Smooth muscle cell (in vitro differentiated cells): ENCODE measurements around the gene SOX6. TPM values are rescaled to one million over a fixed set of nuclear protein-coding genes. Genes with fewer than 3 reads are reported as not detected.

Experiments used
- DNase-seq: peaks from one replicate; lab custom pipeline; 2025; ENCODE audit not compliant: unreplicated experiment; lab: John Stamatoyannopoulos, UW
- H2AFZ ChIP-seq: fragments of 200-600 bp; sonication (generic); 2 replicates; pipeline ENCODE4 v1.6.0; 2016; ENCODE audit warnings: antibody characterized with exemption, low read depth, mild to moderate bottlenecking
- H3F3A ChIP-seq: fragments of 200-600 bp; sonication (generic); 2 replicates; pipeline ENCODE4 v1.6.0; 2017; ENCODE audit warnings: antibody characterized with exemption, low read depth
- H3K27ac ChIP-seq: fragments of 200-600 bp; sonication (generic); 2 replicates; pipeline ENCODE4 v1.5.1; 2016; ENCODE audit warnings: low read depth, mild to moderate bottlenecking
- H3K27me3 ChIP-seq: fragments of 200-600 bp; sonication (generic); 2 replicates; pipeline ENCODE4 v1.6.1; 2016; ENCODE audit warnings: low read depth, mild to moderate bottlenecking
- H3K36me3 ChIP-seq: fragments of 200-600 bp; sonication (generic); 2 replicates; pipeline ENCODE4 v1.5.1; 2016; ENCODE audit warnings: low read depth
- H3K4me1 ChIP-seq: fragments of 200-600 bp; sonication (generic); 2 replicates; pipeline ENCODE4 v1.5.1; 2016; ENCODE audit warnings: low read depth
- H3K4me2 ChIP-seq: fragments of 200-600 bp; sonication (generic); 2 replicates; pipeline ENCODE4 v1.6.0; 2016; ENCODE audit warnings: mild to moderate bottlenecking
- H3K4me3 ChIP-seq: fragments of 200-600 bp; sonication (generic); 2 replicates; pipeline ENCODE4 v1.5.1; 2016; ENCODE audit warnings: mild to moderate bottlenecking
- H3K79me2 ChIP-seq: fragments of 200-600 bp; sonication (generic); 2 replicates; pipeline ENCODE4 v1.6.0; 2016; ENCODE audit warnings: low read depth, mild to moderate bottlenecking
- H3K9ac ChIP-seq: fragments of 200-600 bp; sonication (generic); 2 replicates; pipeline ENCODE4 v1.6.0; 2016; ENCODE audit warnings: low read depth
- H3K9me3 ChIP-seq: fragments of 200-600 bp; sonication (generic); replicated peaks from 2 replicates; pipeline ENCODE4 v1.5.1; 2016; ENCODE audit warnings: low read depth
- H4K20me1 ChIP-seq: fragments of 200-600 bp; sonication (generic); 2 replicates; pipeline ENCODE4 v1.6.0; 2016; ENCODE audit warnings: low read depth
- CTCF ChIP-seq: fragments of 200-600 bp; sonication (generic); IDR thresholded peaks from 2 replicates; pipeline ENCODE4 v1.5.1; 2017; ENCODE audit warnings: borderline replicate concordance, mild to moderate bottlenecking, antibody characterized with exemption; ENCODE audit not compliant: insufficient read depth, poor library complexity, severe bottlenecking
- WGBS: methylation state at CpG from one replicate; pipeline ENCODE4 v1.1.7; 2016; ENCODE audit warnings: low lambda C conversion rate; 5-methylcytosine and 5-hydroxymethylcytosine counted together
- polyA plus RNA-seq: library from polyadenylated mRNA; unstranded; fragments of >200 nt; fragmentation: Nextera tagmentation; extraction: Ambion mirVana; gene quantifications from 2 replicates; pipeline ENCODE4 v1.2.1, GENCODE V29; 2016
- total RNA-seq: library from RNA; depleted of rRNA; stranded (reverse); fragments of >200 nt; gene quantifications from 2 replicates; pipeline ENCODE4 v1.2.3, GENCODE V29; 2014

Gene SOX6
- total and polyA plus RNA-seq, 2 experiments from 2014 or later = 11.2 to 27.6 TPM

GRCh38 chr11:16252373-16252772 lies 104.0 kb downstream of the SOX6 start:
- Histone ChIP-seq H4K20me1 (peaks cover 3% of the 10 kb centered on the region), H3K9me3 (no peaks in the 10 kb centered on the region), H3K9ac (no peak overlapping the region), H2AFZ (no peak overlapping the region), H3K4me2 (no peak overlapping the region), H3K4me1 (no peaks in the 10 kb centered on the region), H3F3A (no peaks in the 10 kb centered on the region), H3K79me2 (peaks cover 12% of the 10 kb centered on the region), H3K27me3 (no peaks in the 10 kb centered on the region), H3K4me3 (no peak overlapping the region), H3K27ac (no peak overlapping the region), H3K36me3 (no peaks in the 10 kb centered on the region)
- DNase-seq = no peak
- peak; percentile 12 for TF ChIP-seq CTCF
- WGBS = 62% methylated on average over 4 of the region's 4 CpGs

GRCh38 chr11:16248248-16248647 lies 108.1 kb downstream of the SOX6 start:
- Histone ChIP-seq H3K4me3 (no peak overlapping the region), H4K20me1 (peaks cover 3% of the 10 kb centered on the region), H3K4me1 (no peaks in the 10 kb centered on the region), H3K36me3 (peaks cover 4% of the 10 kb centered on the region), H2AFZ (no peak overlapping the region), H3K4me2 (no peak overlapping the region), H3K9ac (no peak overlapping the region), H3F3A (no peaks in the 10 kb centered on the region), H3K79me2 (no peaks in the 10 kb centered on the region), H3K27me3 (no peaks in the 10 kb centered on the region), H3K9me3 (no peaks in the 10 kb centered on the region), H3K27ac (no peak overlapping the region)
- WGBS = 95% methylated on average over 2 of the region's 2 CpGs
- no peak for TF ChIP-seq CTCF
- no peak for DNase-seq

GRCh38 chr11:16242806-16243205 lies 113.5 kb downstream of the SOX6 start:
- peaks cover 4% of the 10 kb centered on the region for H3K36me3 ChIP-seq
- no peak overlapping the region for H3K4me2 ChIP-seq
- no peak overlapping the region for H2AFZ ChIP-seq
- H3K9ac ChIP-seq = no peak overlapping the region
- DNase-seq = no peak
- no peak for TF ChIP-seq CTCF
- no peaks in the 10 kb centered on the region for H3K79me2 ChIP-seq
- H3K4me1 ChIP-seq = no peaks in the 10 kb centered on the region
- H3K4me3 ChIP-seq = no peak overlapping the region
- H3K27me3 ChIP-seq = no peaks in the 10 kb centered on the region
- H3F3A ChIP-seq = no peaks in the 10 kb centered on the region
- no peak overlapping the region for H3K27ac ChIP-seq
- WGBS = 94% methylated on average over 2 of the region's 2 CpGs
- H3K9me3 ChIP-seq = no peaks in the 10 kb centered on the region
- H4K20me1 ChIP-seq = no peaks in the 10 kb centered on the region

- no peak overlapping the region for H3K4me3 ChIP-seq
- H3K4me1 ChIP-seq = no peaks in the 10 kb centered on the region
- no peak overlapping the region for H3K9ac ChIP-seq
- no peaks in the 10 kb centered on the region for H3F3A ChIP-seq
- no peak for DNase-seq
- no peaks in the 10 kb centered on the region for H3K79me2 ChIP-seq
- H3K27me3 ChIP-seq = no peaks in the 10 kb centered on the region
- 96% methylated on average over 1 of the region's 1 CpG for WGBS
- peaks cover 4% of the 10 kb centered on the region for H3K36me3 ChIP-seq
- H3K4me2 ChIP-seq = no peak overlapping the region
- no peak overlapping the region for H3K27ac ChIP-seq
- no peak overlapping the region for H2AFZ ChIP-seq
- H4K20me1 ChIP-seq = no peaks in the 10 kb centered on the region
- no peak for TF ChIP-seq CTCF
- H3K9me3 ChIP-seq = no peaks in the 10 kb centered on the region
Observed at GRCh38 chr11:16240687-16241086, 115.7 kb downstream of the SOX6 start.
